Stimulated activated CD4-positive, alpha-beta T cell treated with anti-CD3 and anti-CD28 coated beads, Interleukin-2, amount 100 ng/mL, for 4 hours (primary cell): ENCODE results near the gene HDAC1.

ENCODE experiments used
- DNase-seq: peaks from one replicate; pipeline ENCODE4 v3.0.0-alpha.2; 2020; ENCODE audit warnings: low read depth

HDAC1 gene

DNA sequence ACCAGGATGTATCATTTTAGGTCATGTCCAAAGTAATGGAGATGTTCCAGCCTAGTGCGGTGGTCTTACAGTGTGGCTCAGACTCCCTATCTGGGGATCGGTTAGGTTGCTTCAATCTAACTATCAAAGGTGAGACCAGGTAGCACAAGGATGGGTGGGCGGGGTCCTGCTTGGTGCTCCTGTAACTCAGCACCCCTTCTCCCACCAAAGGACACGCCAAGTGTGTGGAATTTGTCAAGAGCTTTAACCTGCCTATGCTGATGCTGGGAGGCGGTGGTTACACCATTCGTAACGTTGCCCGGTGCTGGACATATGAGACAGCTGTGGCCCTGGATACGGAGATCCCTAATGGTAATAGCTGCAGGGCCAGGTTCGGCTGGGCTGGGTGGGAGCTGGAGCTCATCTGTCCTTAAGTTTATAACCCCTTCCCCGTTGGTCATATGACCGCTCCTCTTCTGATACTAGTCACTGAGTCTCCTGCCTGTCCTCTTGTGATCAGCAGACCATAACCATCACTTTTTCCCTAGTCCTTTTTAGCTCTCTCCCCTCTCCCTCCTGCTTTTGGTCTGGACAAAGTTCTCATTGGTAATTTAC is 38.8 kb downstream of the HDAC1 start:
- no peak for DNase-seq

DNA sequence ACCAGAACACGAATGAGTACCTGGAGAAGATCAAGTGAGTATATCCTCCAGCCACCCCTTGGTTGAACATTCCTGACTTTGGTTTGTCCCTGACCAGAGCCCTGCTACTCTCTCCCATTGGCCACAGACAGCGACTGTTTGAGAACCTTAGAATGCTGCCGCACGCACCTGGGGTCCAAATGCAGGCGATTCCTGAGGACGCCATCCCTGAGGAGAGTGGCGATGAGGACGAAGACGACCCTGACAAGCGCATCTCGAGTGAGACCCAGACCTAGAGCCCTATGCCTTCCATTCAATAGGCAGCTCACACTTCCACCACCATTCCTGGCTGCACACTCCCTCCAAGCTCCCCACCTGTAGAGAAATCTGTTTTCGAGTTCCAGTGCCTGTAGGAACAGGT is 39.7 kb downstream of the HDAC1 start:
- DNase-seq, result no peak

DNA sequence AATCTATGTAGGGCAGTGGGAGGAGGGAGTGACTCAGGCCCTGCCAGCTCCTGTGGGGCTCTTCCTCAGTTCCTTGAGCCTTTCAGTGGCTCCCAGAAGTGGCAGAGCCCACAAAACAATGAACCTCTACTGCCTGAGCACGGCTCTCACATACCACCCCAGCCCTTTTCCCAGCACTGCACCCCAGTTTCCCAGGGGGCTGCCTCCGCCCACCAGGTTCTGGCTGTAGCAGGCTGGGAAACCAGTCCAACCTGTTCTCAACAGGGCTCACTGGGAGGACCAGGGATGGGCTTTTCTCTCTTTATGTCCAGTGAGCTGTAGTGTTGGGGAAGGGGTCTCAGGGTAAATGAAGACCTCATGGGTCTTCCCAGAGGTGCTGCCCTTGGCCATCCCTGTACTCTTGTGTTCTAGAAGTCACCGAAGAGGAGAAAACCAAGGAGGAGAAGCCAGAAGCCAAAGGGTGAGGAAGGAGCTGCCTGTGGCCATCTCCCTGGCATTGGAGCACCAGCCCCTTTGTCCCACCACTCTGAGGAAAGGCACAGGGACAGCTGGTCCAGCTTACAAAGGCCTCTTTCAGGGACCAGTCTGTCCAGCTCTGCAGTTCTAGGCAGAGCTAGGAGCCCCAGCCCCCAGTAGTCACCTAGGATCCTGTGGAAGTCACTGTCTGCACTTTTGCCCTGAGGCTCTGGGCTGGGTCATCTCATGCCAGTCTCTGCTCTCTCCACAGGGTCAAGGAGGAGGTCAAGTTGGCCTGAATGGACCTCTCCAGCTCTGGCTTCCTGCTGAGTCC is 40.6 kb downstream of the HDAC1 start:
- no peak for DNase-seq

DNA sequence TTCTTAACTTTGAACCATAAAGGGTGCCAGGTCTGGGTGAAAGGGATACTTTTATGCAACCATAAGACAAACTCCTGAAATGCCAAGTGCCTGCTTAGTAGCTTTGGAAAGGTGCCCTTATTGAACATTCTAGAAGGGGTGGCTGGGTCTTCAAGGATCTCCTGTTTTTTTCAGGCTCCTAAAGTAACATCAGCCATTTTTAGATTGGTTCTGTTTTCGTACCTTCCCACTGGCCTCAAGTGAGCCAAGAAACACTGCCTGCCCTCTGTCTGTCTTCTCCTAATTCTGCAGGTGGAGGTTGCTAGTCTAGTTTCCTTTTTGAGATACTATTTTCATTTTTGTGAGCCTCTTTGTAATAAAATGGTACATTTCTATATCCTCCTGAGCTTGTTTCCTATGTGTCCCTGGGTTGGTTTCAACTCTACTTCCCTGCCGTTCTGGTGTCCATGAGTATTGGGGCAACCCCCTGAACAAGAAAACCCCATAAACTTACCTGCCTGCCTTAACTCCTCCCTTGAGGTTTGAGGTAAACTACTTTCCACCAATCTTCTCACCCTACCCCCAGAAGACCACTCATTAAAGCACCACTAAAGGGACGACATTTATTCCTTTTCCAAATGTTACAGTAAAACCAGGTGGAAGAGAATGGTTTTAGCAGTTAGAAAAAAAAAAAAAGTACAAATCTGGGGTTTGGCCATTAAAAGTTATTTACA is 41.5 kb downstream of the HDAC1 start:
- DNase-seq, result no peak

DNA sequence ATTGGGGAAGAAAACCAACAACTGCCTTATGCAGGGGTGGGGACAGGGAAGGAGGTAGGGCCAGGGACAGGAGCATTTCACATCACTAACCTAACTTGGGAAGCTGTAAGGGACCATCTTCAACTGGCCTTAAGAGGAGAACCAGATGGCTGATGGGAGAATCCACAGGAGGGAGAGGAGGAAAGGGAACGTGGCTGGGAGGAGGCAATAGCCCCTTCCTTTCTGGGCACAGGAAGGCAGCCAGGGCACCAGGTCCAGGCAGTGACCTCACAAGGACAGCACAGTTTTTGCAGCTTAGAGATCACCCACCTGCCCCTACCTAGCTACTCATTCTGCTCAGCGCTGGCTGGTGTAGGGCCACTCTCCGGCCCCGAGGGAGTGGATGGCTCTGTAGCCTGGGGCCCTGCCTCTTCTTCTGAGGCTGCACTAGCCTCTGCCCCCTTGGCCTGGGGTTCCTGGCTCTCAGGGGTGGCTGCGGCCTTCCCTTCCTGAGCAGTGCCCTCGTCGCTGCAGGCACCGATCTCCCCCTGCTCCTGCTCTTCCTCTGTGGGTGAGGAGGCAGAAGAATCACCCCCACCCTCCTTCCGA is 42.5 kb downstream of the HDAC1 start:
- DNase-seq, result no peak

DNA sequence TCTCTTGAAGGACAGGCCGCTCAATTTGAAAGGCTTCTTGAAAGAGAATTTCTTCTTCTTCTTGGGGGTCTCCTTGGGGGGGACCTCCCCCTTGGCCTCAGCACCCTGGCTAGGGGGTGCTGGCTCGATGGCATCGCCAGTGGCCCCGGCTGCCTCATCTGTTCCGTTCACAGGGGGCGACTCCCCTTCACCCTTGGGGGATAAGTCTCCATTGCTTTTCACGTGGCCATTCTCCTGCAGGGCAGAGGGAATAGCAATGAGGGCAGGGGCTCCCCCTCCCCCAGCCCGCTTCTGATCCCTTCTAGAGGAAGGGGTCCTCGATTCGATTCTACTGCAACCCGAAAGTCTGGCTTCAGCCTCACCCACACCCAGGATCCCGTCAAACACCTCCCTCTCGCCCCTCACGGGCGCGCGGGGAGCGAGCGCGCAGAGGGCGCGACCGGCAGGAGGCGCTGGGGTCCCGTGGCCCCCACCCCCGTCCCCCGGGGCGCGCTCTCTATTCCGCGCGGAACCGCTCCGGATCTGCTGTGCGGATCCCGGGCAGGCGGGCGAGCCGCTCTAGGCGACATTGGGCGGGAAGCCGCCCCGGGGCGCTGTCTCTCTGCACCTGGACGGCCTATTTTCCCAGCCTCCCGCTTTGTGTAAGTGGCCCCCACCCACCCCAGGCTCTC is 43.1 kb downstream of the HDAC1 start:
- peak; percentile 65 for DNase-seq

DNA sequence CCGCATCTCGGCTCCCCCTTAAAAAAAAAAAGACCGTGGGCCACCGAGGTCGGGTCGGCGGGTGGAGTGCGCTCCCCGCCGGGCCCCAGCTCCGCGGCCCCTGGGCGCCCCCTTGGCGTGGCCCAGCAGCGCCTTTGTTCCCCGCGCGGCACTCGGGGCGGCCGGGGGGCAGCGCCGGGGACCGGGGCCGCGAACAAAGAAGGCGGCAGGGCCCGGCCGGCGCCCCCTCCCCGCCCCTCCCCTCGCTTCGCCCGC is 43.6 kb downstream of the HDAC1 start:
- DNase-seq, result no peak

DNA sequence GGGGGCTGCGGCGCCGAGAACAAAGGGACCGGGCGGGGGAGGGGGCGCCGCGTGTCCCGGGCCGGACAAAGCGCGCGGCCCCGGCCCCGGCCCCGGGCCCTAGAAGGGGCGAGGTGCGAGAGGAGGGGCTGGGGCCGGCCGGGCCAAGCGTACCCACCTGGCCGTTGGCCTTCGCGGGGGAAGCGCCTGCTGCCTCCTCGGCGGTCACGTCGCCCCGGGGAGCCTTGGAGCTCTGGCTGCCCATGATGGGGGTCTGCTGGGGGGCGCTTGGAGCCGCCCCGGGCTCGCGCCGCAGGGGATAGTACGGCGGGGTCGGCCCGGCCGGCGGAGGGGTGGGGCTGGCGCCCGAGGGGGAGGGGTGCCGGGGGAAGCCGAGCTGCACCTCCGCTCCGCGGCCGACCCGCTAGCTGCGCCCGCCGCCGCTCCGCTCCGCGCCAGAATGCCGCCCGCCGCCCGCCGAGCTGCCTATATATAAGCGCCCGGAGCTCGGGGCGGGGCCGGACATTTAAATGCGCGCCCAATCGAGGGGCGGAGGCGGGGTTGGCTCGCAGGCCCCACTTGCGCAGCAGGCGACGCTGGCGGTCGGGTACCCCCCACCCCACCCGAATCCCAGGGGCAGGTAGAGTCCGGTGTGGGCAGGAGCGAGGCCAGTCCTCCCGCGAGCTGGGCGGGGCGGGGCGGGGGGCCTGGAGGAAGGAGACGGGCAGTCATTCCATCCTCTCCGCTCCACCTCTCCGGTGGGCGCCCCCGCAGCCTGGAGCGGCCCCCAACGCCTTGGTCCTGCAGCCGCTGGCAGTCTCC is 44.1 kb downstream of the HDAC1 start, which contains the start of gene MARCKSL1:
Gene MARCKSL1, minus strand, starts transcription at position 444 of the 801 bp plus-strand sequence. Its CDS starts 200 bp downstream, at position 244.
- DNase-seq, result peak; percentile 82

DNA sequence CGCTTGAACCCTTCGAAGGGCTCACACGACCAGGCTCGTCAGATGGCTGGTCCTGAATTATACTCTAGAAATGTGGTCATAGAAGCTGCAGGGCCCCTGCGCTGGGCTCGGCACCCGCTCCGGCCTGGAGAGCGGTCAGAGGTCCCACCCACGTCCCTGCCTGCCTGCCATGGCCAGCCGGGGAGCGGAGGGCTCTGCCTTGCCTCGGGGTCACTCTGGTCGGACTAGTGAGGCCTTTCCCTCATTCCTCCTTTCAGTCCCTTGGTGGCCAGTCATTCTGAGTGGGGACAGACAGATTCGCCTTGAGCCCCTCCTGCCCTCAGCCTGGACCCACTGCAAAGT is 44.7 kb downstream of the HDAC1 start:
- DNase-seq, result no peak

DNA sequence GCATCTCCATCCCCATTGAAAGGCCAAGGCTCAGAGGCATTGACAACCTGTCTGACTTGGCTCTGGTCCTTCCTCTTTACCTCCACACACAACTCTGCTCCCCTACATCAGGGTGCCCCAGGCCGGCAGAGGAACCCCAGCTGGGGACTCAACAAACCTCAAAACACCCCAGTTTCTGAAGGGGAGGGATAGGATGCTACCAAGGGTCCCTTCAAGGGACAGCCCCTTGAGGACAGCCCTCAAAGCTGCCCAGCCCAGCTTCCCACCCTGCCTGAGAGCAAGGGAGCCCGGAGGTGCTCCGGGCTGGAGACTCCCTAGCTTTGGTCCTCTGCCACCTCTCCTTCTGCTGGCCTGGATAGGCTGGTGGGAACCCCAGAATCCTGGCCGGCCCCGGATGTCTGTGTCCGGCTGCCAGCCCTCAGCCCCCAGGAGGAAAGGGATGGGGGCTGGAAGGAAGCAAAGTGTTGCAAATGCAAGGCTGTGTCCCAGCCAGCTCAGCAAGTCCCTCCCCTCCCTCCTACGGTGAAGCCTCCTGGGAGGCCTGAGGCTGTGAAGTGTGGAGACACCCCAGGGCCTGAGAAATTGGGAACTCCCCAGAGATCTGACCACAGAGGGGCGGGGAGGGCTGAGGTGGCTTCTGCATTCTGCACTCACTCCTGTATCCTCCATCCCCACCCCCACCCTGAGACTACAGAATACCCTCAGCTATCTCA is 45.2 kb downstream of the HDAC1 start:
- DNase-seq, result no peak

DNA sequence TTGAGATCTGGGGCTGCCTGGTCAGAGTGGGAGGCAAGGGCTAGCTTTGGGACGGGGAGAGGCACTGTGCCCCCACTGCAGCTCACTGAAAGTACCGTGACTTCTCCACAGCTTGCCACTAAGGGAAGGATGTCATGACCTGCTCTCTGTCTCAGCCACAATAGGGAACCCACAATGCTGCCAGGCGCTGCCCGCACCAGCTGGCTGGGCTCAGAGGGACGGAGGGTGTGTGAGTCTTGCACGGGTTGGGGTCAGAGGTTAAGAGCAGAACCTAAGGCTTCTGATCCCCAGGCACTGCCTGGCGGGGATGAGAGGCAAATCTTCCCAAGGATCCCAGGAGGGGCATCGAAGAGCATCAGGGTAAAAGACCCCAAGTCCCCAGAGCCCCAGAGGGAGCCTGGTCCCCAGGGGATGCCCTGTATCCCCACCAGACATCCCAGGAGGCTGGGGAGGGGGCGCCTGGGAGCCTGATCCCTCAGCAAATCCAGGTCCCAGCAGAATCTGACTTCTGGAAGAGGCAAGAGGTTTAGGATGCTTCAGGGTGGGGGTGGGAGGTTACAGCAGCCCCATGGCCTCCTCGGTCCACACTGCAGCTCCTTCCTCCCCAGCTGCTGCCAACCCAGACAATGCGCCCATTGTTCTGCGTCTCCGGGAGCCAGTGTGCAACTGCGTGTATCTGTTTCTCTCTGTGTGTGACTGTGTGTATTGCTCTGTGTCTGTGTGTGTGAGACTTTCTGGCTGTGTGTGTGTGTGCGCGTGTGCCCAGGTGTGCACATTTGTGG is 46.2 kb downstream of the HDAC1 start:
- DNase-seq, result no peak

DNA sequence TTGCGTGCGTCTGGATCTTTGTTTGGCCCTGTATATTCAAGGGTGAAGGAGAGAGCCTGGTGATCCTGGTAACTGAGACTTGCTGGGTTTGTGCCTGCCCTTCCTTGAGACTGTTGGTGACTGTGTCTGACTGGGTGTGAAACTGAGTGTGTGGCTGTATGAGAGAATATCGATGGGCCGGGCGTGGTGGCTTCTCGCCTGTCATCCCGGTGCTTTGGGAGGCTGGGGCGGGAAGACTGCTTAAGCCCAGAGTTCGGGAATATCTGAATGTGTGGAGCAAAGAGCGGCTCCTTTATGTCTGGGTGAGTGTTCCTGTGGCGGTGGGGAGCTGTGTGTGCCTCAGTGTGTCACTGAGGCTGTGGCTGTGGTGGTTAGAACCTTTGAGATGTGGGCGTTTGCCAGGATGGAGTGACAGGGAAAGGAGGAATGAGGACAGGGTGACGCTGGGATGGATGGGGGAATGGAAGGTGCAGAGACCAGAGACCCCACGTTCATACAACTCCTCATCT is 46.8 kb downstream of the HDAC1 start:
- no peak for DNase-seq

DNA sequence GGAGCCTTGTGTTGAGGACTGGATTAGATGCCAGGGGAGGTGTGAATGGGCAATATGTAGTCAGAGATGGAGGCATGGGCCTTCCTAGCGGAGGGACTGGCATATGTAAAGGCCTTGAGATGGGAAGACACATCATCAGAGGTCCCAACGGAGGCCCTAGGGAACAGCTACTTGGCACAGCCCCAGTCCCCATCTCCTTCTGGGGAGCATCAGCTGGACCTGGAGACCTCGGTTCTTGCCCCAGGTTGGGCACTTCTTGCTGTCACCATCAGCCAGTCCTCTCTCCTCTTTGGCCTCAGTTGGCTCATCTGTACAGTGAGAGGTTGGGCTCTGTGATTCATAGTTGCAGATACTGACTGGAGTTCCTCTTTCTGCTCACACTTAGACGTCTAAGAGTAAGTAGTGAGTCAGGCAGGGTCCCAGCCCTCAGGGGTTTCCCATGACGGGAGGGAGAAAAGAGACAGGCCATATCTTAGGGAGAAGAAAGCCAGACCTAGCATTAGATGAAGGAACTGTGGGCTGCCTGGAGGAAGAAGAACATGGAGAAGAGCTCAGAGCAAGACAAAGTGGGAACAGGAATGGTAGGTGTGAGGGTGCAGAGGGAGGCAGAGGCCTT is 47.6 kb downstream of the HDAC1 start:
- DNase-seq, result no peak

DNA sequence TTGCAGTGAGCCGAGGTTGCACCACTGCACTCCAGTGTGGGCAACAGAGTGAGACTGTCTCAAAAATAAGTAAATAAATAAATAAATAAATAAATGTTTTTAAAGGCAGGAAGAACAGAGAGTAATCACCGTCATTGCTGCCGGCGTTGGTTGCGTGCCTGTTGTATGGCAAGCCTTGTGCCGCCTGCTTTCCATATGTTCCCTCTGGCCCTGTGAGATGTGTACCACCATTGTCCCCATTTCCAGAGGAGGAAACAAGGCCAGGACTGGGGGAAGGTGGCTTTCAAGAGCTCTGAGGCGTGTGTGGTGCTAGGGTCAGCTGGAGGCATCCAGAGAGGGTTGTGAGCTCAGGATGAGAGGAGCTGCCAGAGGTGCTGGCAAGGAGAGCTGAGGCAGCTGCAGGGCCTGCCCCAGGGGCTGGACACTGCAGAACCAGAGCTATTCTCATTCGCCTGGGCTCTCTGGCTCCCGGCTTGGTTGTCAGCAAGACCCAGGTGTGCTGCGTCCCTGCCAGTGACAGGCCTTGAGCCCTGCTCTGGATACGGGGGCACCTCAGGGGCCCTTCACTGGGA is 49.4 kb downstream of the HDAC1 start:
- DNase-seq, result no peak

DNA sequence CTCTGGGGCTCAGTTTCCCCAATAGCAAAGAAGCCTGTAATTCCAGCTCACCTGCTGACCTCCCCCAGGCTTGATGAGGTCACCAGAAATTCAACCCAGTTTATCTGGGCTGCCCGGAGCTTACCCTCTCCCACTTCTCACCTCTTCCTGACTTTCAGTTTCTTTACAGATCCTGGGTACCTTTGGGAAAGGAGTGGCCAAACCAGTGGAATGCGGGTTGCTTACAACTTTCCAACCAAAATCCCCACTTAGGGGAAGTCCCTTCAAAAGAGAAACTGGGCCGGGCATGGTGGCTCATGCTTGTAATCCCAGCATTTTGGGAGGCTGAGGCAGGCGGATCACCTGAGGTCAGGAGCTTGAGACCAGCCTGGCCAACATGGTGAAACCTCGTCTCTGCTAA is 50.1 kb downstream of the HDAC1 start:
- no peak for DNase-seq

DNA sequence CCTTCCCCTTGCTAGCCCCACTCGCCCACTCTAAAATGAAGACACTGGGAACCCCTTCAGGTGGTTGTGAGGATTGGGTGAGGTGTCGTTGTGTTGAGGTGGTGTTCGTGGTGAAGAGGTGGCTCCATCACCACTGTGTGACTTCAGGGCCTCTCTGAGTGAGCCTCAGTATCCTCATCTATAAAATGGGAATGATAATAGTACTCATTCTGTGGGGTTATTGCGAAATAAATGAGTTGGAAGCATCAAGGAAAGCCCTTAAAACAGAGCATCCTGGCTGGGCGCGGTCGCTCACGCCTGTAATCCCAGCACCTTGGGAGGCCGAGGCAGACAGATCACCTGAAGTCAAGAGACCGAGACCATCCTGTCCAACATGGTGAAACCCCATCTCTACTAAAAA is 50.8 kb downstream of the HDAC1 start:
- DNase-seq, result no peak

DNA sequence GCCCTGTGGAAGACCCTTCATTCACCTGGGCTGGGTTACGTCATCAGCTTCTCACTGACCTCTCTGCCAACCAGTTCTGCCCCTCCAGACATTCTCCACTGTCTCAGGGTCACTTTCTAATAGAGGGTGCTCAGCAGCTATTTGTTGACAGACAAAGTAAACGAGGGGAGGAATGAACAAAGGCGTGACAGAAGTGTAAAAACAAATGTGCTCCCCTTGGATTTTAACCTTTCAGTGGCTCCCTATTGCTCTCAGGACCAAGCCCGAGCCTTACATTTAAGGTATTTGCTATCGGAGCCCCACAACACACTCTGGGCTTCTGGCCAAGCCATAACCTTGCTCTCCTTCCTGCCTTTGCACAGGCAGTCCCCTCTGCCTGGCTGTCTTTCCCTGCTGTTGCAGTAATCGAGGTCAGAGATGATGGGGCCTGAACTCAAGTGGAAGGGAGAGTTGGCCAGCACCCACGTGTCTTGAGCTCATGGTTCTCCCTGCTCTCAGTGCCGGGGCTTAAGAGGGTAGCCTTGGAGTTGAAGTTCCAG is 53.5 kb downstream of the HDAC1 start:
- no peak for DNase-seq

DNA sequence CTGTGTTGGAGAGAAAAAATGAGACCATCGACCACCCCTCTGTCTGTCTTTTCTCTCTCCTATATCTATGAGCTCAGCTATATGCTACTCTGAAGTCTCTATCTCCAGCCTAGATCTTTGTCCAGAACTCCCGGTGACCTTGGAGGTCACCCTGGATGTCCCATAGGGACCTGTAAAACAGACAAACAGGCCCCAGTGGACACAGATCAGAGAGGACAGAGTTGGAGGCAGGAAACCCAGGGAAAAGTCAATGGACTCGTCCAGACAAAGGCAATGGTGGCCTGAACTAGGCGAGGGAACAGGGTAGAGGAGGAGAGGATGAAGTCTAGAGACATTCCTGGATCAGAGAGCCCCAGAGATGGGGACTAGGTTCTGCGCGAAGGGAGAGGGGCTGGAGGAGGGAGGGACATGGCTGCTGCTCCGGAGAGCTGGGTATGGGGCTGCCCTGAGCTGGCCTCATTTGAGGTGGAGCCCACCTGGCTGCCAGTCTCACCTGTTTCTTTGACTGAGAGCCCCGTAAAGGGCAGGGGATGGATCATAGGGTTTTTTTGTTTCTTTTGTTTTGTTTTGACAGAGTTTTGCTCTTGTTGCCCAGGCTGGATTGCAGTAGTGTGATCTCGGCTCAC is 54.8 kb downstream of the HDAC1 start:
- DNase-seq, result no peak
